Measurements from ENCODE around the gene EXOC2. TPM values are rescaled to one million over a fixed set of nuclear protein-coding genes. Genes with fewer than 3 reads are reported as not detected.

EXOC2 gene
- total RNA-seq, 1 donor from 2014 or later = 30.1 TPM

GRCh38 chr6:705047-705446, 12.1 kb upstream of the EXOC2 start:
- H3K4me3 Mint-ChIP-seq (ENCODE audit: unreplicated experiment) = no peak overlapping the region
- H3K36me3 Mint-ChIP-seq (ENCODE audit: unreplicated experiment) = no peaks in the 10 kb centered on the region
- no peaks in the 10 kb centered on the region for H3K9me3 Mint-ChIP-seq (ENCODE audit: unreplicated experiment)
- TF ChIP-seq CTCF (IDR thresholded peaks at IDR 0.05) = no peak
- no peaks in the 10 kb centered on the region for H3K27me3 Mint-ChIP-seq (ENCODE audit: unreplicated experiment)
- no peak for DNase-seq (ENCODE audit: extremely low spot score, unreplicated experiment)
- peaks cover 61% of the 10 kb centered on the region for H3K4me1 Mint-ChIP-seq (ENCODE audit: unreplicated experiment)
- no peak overlapping the region for H3K27ac Mint-ChIP-seq (ENCODE audit: unreplicated experiment)

- Mint-ChIP-seq H3K36me3 (ENCODE audit: unreplicated experiment) (no peaks in the 10 kb centered on the region), H3K9me3 (ENCODE audit: unreplicated experiment) (no peaks in the 10 kb centered on the region), H3K4me3 (ENCODE audit: unreplicated experiment) (no peak overlapping the region), H3K27me3 (ENCODE audit: unreplicated experiment) (no peaks in the 10 kb centered on the region), H3K4me1 (ENCODE audit: unreplicated experiment) (peaks cover 61% of the 10 kb centered on the region), H3K27ac (ENCODE audit: unreplicated experiment) (no peak overlapping the region)
- DNase-seq (ENCODE audit: extremely low spot score, unreplicated experiment) = no peak
- TF ChIP-seq CTCF (IDR thresholded peaks at IDR 0.05) = no peak
Observed at GRCh38 chr6:704046-704445, 11.1 kb upstream of the EXOC2 start.

- Mint-ChIP-seq H3K9me3 (ENCODE audit: unreplicated experiment) (no peaks in the 10 kb centered on the region), H3K4me3 (ENCODE audit: unreplicated experiment) (no peak overlapping the region), H3K36me3 (ENCODE audit: unreplicated experiment) (no peaks in the 10 kb centered on the region), H3K27ac (ENCODE audit: unreplicated experiment) (no peak overlapping the region), H3K4me1 (ENCODE audit: unreplicated experiment) (peaks cover 60% of the 10 kb centered on the region), H3K27me3 (ENCODE audit: unreplicated experiment) (no peaks in the 10 kb centered on the region)
- TF ChIP-seq CTCF (IDR thresholded peaks at IDR 0.05) = no peak
- DNase-seq (ENCODE audit: extremely low spot score, unreplicated experiment) = no peak
Observed at GRCh38 chr6:703552-703951, 10.6 kb upstream of the EXOC2 start.

- TF ChIP-seq CTCF (IDR thresholded peaks at IDR 0.05) = no peak
- peaks cover 45% of the 10 kb centered on the region for H3K4me1 Mint-ChIP-seq (ENCODE audit: unreplicated experiment)
- no peak overlapping the region for H3K4me3 Mint-ChIP-seq (ENCODE audit: unreplicated experiment)
- no peaks in the 10 kb centered on the region for H3K27me3 Mint-ChIP-seq (ENCODE audit: unreplicated experiment)
- H3K36me3 Mint-ChIP-seq (ENCODE audit: unreplicated experiment) = peaks cover 2% of the 10 kb centered on the region
- H3K27ac Mint-ChIP-seq (ENCODE audit: unreplicated experiment) = no peak overlapping the region
- H3K9me3 Mint-ChIP-seq (ENCODE audit: unreplicated experiment) = no peaks in the 10 kb centered on the region
- DNase-seq (ENCODE audit: extremely low spot score, unreplicated experiment) = no peak
Observed at GRCh38 chr6:701700-702479, 9.0 kb upstream of the EXOC2 start.

- H3K36me3 Mint-ChIP-seq (ENCODE audit: unreplicated experiment) = peaks cover 2% of the 10 kb centered on the region
- no peak for DNase-seq (ENCODE audit: extremely low spot score, unreplicated experiment)
- H3K4me3 Mint-ChIP-seq (ENCODE audit: unreplicated experiment) = no peak overlapping the region
- peaks cover 38% of the 10 kb centered on the region for H3K4me1 Mint-ChIP-seq (ENCODE audit: unreplicated experiment)
- H3K27me3 Mint-ChIP-seq (ENCODE audit: unreplicated experiment) = no peaks in the 10 kb centered on the region
- H3K27ac Mint-ChIP-seq (ENCODE audit: unreplicated experiment) = no peak overlapping the region
- no peak for TF ChIP-seq CTCF (IDR thresholded peaks at IDR 0.05)
- no peaks in the 10 kb centered on the region for H3K9me3 Mint-ChIP-seq (ENCODE audit: unreplicated experiment)
Observed at GRCh38 chr6:701215-701614, 8.3 kb upstream of the EXOC2 start.

Data from osteocyte (in vitro differentiated cells).